HG02623 (cell line): ENCODE measurements around the gene TMPRSS6.
A peak's percentile ranks its signal among the peaks of the same experiment; 100 is the strongest.

Experiments
- ATAC-seq: cut with Tn5 transposase; IDR thresholded peaks from one replicate; pipeline ENCODE4 v1.9.1; 2021; ENCODE audit warnings: moderate library complexity; ENCODE audit not compliant: unreplicated experiment

Gene TMPRSS6

DNA sequence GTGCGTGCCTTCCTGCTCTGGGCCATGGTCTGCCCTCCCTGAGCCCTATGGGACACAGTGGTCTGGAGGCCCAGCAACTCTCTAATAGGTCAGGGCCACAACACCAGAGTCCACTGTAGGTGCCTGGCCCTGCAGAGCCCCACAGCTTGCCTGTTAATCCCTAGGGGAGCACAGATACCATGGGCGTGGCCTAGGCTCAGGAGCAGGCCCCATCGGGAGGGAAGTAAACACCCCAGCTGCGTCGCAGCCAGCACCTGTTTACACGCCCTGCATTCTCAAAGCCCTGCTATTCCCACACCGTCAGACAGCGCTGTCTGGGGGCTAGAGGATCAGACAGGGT lies 55.5 kb downstream of the TMPRSS6 start:
- no peak for ATAC-seq

DNA sequence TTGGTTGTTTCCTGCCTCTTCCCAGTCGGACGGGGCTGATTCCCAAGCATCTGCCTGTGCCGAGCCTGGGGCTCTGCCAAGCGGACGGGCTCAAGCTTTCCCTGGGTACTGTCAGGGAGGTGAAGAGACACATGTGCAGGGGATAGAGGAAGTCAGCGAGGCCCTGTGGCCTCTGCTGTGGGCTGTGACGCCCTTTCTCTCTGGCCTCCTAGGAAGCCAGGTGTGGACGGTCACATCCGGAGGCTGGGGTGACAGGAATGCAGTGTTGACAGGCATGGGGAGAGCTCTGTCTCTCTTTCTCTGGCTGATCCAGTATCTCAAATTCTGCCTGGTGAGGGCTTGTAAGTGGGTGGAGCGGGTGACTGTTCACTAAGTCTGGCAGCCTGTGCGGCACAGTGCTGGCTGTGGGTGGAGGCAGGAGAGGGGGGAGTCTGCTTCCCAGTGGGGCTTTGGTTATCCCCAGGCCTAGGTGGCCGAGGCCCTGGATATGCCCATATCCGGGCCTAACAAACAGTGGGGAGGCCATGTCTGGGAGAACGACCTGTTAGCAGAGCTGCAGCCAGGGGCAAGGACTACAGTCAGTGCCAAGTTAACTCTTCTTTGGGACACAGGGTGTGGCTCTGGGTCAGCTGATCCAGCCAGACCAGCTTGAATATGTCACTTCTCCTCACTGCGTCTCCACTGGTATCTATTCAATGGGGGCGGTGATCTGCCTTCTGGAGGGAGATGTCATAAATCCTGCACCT lies 56.0 kb downstream of the TMPRSS6 start:
- no peak for ATAC-seq

- ATAC-seq = no peak
Observed at GRCh38 chr22:37052386-37053309, 56.9 kb downstream of the TMPRSS6 start.

- ATAC-seq = peak; percentile 48
Observed at GRCh38 chr22:37051391-37052385, 57.8 kb downstream of the TMPRSS6 start, which contains the start of gene KCTD17. KCTD17 (plus strand) TSS chr22:37051742; CDS start chr22:37051761, 19 bp downstream.

GRCh38 chr22:37050913-37051312 lies 58.6 kb downstream of the TMPRSS6 start:
- ATAC-seq = no peak

DNA sequence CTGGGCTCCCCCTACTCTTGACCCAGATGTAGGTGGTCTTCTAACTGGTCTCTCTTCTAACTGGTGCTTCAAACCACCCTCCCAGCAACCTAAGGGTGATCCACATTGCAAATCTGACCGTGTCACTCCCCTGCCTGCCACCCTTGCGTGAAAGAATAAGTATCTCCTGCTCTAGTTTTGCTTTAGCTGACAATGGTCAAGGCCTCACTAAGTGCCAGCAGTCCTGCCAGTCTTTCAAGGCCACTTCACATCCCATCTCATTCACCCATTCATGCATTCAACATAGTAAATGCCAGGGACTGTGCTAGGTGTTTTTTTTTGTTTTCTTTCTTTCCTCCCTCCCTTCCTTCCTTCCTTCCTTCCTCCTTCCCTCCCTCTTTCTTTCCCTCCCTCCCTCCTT lies 60.3 kb downstream of the TMPRSS6 start:
- ATAC-seq = no peak

DNA sequence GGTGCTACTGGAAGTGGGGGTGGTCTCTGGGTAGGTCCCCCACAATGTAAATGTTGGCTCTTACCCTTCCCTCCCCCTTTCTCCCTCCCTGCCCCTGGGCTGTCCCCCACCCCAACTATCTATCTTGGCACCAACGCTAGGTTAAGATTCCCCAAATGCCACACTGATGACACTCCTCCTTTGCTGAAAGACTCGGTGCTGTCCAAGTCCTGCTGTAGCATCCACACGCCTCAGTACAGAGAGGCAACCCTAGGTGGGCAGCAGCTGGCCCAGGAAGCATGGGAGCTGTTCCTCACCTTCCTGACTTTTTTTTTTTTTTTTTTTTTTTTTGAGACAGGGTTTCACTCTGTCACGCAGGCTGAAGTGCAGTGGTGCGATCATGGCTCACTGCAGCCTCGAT lies 61.4 kb downstream of the TMPRSS6 start:
- ATAC-seq = no peak

DNA sequence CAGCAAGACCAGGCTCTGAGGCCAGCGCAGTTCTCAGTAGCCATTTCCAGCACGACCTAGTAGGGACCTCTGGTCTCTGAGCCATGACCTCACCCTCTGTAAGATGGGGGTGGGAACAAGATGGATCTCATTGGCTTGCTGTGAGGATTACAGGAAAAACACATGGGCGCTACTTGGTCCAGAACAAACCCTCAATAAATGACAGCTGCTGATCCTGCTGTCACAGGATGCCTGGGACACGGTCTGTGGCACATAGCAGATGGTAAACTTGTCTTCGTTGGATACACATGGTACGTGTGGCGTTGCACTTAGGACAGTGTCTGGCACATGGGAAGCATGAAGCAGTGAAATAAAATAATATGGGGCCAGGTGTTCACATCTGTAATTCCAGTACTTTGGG lies 62.5 kb downstream of the TMPRSS6 start:
- ATAC-seq = no peak

GRCh38 chr22:37046589-37046988 lies 62.9 kb downstream of the TMPRSS6 start:
- no peak for ATAC-seq

GRCh38 chr22:37045958-37046357 lies 63.6 kb downstream of the TMPRSS6 start:
- ATAC-seq = no peak

GRCh38 chr22:37044634-37045625 lies 64.6 kb downstream of the TMPRSS6 start:
- no peak for ATAC-seq

DNA sequence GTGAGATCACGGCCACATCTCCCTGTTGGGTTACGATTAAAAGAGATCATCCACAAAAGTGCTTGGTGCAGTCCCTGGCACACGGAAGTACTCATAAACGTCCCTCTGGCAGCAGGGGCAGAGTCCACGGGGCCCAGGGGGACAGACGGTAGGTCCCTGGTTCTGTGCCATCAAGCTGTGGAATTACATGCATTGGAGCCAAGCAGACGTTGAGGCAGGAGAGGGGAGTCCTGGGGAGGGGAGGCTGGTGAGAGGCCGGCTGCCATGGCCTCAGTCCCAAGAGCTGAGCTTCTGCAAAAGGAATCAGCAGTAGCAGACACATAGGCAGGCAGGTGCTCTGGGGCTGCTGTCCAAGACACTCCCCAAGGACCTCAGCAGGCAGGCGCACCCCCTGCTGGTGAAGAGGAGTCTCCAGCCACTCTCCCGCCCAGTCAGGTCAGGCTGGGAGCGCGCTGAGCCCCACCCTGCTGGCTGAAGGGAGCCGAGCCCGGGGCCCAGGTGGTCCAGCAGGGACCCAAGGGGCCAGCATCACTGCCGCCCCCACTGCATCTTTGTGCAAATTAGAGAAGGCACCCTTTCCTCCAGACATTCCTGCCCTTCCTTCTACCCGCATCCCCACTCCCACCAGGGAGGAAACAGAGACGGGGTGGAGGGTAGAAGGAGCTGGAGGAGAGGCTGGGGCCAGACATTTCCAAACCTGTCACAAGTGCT lies 65.5 kb downstream of the TMPRSS6 start:
- ATAC-seq = no peak

- no peak for ATAC-seq
Observed at GRCh38 chr22:37043209-37043827, 66.2 kb downstream of the TMPRSS6 start.

- ATAC-seq = no peak
Observed at GRCh38 chr22:37039466-37039865, 70.0 kb downstream of the TMPRSS6 start.

DNA sequence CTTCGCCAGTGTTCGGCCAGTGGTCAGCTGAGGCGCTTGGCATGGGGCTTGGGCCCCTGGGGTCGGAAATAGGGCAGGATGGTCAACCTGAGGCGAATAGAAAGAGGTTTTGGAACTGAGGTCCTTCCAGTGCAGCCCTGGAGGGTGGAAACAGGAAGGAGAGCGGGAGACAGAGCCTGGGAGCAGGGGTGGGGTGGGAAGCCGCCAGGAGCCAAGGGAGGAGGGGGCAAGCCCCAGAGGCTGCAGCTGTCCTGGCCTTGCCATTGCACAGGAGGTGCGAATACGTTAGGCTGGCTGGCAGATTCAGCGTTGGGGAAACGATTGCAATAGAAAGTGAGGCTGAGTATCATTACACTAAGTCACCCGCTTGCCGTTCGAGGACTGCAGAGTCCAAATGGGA lies 71.8 kb downstream of the TMPRSS6 start:
- no peak for ATAC-seq

DNA sequence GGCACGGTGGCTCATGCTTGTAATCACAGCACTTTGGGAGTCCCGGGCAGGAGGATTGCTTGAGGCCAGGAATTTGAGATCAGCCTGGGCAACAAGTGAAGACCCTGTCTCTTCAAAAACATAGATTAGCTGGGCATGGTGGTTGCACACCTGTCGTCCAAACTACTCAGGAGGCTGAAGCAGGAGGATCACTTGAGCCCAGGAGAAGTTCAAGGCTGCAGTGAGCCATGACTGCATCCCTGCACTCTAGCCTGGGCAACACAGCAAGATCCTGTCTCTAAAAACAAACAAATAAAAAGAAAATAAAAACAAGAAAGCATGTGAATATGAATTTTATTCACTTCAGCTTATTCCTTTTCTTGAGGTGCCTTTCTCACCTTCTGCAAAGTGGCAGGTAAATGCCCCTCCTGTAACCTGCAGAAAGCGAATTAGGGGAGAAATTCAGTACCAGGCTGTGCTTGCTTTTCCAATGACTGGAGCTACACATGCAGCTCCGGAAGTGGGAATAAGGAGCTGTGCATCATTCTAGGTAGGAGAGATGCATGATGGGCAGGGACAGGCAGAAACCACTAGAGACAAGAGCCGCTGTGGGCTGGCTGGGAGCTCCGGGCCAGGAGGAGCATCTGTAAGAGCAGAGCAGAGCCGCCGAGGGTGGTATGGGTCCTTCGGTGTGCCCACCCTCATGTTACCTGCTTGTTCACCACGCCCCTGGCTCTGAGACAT lies 72.7 kb downstream of the TMPRSS6 start:
- no peak for ATAC-seq

- no peak for ATAC-seq
Observed at GRCh38 chr22:37033605-37034430, 75.7 kb downstream of the TMPRSS6 start.
